ENCODE results near the gene SLC5A10.
"Not testable (repeated sequence)": the region's sequence is repeated elsewhere in the genome, so short reads cannot be mapped to it uniquely, and the experiment has no call there.

SLC5A10 gene

DNA sequence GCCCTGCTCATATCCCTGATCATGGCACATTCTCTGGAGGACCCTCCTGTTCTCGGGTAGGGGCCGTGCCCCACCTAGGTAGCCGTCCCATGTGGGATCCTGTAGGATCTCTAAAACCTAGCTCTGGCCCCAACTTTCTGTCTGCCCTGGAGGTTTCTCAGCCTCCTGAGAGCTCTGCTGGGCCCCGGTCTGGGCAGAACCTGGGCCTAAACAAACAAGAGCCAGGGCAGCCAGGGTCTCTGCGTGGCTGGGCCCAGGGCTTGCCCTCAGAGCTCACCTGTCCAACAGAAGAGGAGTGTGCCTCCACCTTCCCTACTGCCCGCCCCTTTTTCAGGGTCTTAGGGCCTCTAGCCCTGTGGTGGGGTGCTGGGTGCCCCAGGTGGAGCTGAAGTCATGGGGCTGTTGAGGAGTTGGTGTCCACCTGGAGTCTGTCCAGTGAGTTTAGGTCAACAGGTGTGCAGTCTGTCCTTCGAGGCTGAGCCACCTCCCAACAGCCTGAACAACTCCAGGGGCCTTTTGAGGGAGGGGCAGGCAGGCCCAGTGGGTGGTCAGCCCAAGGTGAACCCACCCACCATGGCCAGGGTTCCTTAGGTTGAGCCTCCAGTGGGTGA is 69.2 kb downstream of the SLC5A10 start:
- not testable (repeated sequence) for DNase-seq

DNA sequence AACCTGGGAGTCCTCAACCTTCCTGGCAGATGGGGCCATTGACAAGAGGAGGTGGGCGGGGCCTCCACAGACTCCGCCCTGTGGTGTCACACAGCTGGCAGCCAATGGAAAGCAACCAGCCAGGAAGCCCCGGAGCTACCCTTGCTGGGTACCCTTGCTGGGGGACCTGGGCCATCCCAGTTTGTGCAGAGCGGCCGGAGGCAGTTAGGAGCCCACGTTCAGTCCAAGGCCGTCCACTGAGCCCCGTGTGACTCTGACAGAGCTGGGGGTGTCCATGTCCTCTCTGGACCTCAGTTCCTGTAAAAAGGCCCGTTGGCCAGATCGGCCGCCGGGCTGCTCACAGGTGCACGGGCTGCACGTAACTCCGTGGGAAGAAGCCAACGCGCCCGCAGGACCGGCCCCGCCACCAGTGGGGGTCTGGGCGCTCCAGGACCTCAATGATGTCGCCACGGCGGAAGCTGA is 69.7 kb downstream of the SLC5A10 start:
- DNase-seq, result no peak

DNA sequence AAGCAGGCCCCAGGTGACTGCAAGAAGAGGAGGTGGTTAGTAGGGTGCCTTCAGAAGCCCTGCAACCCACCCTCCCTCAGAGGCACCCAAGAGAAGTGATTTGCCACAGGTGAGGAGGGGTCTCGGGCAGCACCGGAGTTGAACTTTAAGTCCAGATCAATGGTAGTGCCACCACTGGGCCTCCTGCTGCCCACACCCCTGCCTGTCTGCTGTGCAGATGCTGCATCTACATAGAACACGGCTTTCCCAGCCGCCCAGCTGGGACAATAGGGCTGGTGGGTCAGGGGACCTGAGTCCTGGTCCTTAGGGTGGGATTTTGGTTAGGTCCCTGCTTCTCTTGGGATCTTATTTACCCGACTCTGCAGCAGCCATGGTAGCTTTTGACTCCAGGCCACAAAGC is 70.2 kb downstream of the SLC5A10 start:
- no peak for DNase-seq

DNA sequence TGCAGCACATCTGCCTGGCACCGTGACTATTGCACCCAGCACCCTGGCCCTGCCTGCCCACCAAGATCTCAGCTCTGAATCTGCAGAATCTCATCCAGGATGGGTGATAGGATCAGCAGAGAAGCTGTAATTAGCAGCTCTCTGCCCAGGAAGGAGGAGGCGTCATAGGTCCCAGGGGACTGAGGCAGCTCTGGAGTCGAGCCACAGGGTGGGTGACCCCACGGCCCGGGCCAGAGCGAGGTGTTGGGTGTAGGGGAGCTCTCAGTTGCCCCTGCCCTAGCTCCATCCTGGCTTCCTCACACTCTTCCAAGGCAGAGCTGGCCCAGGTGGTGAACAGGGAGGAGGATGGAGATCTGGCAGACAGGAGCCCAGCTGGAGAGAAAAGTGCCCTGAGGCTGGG is 70.8 kb downstream of the SLC5A10 start:
- no peak for DNase-seq

DNA sequence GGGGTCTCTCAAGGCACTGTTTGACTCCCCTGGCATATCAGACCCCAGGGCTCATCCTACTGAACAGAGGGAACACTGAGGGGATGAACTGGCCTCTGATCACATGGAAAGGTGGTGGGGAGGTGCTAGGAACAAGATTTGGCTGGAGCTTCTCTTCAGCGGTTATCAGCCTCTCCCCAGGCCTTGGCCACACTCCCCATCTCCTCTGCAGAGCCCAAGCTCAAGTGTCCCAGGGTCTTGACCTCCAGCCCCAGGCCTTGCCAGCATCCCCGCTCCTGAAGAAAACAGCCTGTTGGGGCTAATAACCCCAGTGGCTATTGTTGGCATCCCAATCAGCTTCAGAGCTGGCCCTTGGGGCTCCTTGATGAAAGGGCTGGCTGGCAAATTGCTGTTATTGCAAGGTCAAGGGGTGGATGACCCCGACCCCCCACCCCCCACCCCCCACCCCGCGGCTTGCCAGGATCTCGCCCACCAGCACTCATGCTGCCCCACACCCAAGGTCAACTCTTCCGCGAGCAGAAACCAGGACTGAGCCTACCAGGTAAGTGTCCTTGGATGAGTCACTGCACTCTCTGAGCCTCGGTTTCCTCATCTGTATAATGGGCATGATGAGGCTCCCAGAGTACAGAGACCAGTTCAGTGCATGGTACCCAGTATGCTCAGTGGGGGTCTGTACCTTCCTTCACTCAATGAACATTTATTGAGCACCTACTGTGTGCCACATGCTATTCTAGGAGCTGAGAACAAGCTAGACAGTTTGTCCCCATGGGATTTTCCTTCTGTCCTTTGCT is 71.4 kb downstream of the SLC5A10 start:
- DNase-seq, result no peak

DNA sequence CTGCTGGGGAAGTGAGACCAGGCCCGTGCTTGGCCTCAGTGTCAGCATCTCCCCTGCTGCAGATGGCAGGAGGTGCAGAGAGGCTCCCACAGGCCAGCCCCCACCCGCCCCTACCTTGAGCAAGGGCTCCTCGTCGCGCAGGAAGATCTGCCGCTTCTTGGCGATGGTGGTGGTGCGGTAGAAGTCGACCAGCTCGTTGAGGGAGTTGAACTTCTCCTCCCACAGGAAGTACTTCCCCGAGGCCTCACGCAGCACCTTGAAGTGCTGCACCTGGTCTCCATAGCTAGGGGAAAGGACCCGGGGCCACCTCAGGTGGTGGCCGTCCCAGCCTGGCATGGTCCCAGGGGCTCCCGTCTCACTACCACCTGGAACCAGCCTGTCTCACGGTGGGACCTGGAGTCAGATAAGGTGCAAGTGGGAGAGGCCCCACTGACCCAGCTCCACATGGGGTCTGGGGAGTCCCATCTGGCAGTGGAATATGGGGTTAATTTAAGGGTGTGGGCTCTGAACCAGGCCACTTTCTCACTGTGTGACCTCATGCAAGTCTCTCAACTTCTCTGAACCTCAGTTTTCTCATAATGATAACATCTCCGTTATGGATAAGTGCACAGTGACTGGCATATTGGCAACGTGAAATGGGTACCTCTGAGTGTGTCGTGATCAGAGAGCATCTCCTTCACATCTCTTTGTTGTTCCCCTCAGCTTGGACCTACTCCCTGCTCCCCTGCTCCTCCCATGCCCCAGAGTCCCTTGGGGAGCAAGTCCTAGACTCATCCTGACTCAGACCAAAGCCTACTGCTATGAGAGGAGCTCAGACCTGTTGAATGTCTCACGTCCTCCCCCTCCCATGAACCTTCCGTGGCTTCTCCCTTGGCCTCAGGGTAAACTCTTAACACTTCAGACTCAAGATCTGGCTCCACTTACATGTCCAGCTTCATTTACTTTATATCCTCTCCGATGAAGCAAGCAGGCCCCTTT is 72.4 kb downstream of the SLC5A10 start:
- DNase-seq, result no peak

DNA sequence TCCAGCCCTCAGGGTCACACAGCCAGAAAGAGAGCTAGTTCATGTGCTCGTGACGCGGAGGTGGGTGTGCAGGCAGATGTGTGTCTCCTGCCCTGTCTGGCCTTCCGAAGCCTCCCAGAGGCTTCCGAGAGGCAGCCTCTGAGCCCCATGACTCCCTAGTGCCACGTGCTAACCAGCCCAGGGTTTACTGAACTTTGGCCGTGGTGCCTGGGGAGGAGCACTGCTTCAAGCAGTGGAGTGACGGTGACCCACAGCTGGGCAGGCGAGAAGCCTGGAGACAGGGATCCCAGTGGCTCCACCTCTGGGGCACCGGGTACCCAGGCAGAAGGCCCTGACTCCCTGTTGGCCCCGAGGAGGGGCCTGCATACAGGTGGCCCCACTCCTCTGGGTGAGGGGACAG is 76.7 kb downstream of the SLC5A10 start:
- DNase-seq, result not testable (repeated sequence)

DNA sequence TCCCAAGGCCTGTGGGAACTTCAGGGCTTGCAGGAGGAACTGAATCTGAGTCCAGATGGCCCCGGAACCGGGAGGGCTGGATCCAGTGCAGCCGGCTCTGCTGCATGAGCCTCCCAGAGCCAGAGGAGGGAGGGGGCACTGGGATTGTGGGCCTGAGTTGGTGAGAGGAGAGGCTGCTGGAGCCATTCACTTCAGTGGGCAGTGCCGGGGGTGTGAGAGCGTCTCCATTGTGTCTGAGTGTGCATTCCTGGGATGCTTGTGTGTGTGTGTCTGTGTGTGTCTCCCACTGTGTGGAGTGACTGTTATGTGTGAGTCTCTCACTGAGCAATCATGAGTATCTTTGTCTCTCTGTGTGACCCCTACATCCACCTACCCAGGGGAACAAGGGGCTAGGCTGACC is 77.8 kb downstream of the SLC5A10 start:
- not testable (repeated sequence) for DNase-seq

DNA sequence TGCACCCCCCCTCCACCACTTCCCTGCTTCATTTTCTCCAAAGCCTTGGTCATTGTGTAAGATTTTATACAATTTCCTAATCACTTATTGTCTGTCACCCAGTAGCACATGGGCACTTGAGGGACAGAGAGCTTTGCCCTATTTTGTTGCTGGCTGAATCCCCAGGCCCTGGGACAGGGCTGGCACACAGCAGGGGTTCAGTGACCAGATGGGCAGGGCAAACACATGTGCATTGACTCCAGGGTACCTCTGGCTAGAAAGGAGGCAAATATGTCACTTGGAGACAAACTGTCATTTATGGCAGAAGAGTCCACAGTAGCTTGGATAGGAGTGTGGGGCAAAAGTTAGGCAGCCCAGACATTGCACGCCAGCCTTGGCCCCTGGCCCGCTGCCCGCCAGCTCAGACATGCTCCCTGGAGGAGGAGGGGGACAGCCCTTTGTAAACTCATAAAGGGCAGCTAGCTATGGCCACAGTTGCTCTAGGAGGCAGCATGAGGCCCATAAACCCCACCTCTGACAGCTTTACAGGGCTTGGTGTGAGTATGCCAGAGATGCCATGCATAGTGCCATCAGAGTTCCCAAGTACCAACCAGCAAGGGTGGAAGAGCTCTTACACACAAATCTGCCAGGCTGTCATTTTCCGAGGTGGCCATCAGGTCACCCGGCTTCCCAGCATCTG is 78.9 kb downstream of the SLC5A10 start:
- not testable (repeated sequence) for DNase-seq

DNA sequence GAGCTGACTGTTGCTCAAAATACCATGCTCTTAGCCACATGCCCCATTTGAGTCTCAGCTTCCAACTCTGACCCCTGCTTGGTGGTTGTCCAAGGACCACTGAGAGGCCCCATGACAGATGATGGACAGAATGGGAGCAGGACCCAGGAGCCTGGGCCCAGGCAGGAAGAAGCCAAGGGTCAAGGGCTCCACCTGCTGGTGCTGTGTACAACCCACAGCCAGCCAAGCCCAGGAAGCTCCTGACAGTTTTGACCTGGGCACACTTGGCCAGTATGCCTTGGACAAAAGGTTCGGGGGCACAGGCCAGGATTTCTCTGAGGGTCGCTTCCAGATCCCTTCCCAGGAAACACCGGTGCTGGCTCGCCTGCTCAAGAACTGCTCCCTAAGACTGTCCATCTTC is 79.8 kb downstream of the SLC5A10 start:
- DNase-seq, result not testable (repeated sequence)

DNA sequence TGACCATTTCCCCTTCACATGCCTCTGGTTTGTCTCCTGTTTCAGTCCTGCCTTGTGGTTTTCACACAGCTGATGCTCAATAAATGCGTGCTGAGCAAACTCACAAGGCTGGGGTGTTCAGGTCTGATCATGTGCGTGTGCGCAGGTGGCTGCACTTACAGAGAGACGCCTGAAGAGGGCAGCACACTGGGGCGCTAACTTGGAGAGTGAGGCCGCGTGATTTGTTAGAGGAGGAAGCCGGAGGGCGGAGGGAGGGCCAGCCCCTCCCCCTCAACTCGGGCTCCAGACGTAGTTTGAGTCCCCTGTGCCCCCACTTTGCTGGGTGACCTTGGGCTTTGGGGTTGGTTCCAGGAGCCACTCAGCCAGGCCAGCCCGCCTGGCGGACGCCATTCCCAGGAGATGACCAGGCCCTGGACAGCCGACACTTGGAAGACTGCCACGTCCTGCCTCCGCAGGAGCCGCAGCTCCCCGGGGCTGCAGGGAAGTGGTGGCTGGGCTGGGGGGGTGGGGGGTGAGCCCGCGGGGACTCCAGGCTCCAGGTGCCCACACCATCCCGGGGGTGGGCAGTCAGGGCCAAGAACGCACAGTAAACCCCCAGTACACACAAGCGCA is 80.5 kb downstream of the SLC5A10 start:
- not testable (repeated sequence) for DNase-seq

DNA sequence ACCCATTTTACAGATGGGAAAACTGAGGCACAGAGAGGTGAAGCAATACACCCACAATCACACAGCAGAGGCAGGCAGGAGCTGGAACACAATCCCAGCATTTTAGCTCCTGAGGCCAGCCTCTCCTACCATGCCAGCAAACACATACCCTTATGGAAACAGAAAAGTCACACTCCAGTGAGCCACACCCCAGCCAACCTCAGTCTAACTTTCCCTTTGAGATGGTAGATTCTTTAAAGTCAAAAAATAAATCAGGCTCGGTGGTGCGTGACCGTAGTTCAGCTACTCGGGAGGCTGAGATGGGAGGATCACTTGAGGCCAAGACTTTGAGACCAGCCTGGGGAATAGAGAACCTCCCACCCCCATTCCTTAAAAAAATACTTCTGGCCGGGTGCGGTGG is 84.2 kb downstream of the SLC5A10 start:
- not testable (repeated sequence) for DNase-seq

DNA sequence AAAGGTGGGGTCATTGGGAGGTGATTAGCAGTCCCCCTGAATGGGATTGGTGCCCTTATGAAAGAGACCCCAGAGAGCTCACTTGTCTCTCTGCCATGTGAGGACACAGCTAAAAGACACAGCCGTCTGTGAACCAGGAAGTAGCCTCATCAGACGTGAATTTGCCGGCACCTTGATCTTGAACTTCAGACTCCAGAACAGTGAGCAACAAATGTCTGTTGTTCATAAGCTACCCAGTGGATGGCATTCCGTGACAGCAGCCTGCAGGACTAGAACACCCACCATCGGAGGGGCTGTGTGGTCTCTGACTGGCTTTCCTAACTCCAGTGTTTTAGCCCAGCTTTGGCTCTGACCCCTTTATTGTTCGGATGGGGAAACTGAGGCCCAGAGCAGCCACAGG is 85.6 kb downstream of the SLC5A10 start:
- not testable (repeated sequence) for DNase-seq

DNA sequence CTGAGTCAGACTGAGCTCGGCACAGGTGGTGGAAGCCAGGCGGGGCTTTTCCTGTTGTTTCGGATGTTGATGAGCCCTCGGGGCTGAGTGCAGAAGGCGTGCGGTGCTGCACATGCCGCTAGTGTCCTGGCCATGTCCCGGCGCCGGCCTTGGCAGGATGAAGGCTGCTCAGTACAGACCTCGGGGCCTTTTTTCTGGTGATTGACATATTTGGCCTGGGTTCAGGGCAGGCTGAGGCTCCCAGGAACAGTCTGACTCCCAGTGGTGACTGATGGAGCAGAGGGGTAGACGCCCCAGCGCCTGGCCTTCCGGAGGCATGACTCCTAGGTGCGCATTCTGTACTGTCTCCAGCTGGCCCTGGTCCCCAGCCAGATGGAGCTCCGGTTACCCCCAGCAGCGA is 86.0 kb downstream of the SLC5A10 start:
- DNase-seq, result not testable (repeated sequence)

DNA sequence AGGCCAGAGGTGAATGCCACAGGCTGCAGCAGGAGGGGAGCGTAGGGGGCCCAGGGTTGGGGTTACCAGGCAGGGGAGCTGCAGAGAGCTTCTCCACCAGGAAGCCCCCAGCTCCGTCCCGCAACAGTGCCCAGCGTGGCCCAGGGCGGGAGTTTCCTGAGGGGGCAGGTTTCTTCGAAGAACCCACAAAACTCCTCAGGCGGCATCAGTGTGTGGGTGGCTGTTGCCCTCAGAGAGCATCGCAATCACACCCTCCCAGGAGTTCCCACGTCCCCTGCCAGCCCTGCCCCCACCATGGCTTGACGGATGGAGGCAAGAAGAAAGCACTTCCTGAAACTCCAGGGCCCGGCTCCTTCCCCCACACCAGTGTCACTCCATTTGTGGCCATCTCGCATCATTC is 86.8 kb downstream of the SLC5A10 start:
- DNase-seq, result not testable (repeated sequence)

DNA sequence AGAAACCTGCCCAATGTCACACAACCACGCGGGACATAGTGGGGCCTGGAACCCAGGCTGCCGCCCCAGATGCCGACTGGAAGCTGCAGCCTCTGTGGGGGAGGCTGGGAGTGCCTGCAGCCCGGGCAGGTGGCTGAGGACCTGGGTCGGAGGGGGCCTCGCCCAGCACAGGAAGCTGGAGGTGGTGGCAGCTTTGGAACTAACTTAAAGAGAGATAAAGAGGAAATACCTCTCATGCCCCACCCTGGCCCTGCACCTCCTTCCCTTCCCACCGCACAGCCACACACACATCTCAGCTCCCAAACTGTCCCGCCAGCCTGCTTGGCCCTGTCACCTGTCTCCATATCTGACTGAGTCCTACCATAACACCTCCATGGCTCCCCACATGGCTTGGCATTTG is 88.4 kb downstream of the SLC5A10 start:
- DNase-seq, result not testable (repeated sequence)

DNA sequence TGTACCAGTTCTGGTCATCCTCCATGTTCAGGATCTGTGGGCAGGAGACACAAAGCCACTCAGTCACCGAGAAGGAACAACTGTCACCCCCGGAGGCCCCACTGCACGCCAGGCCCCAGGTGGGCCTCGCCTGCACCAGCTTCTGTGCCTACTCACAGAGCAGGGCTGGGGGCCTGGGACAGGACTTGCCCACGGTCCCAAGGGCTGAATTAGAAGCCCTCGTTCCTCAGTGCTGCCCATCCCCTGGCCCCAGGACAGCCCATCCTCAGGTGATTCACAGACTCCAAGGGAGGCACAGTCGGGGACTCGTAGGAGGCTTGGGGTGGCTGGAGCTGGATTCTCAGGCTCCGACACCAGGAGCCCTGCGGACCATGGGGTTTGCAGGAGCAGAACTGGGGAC is 89.9 kb downstream of the SLC5A10 start:
- not testable (repeated sequence) for DNase-seq

DNA sequence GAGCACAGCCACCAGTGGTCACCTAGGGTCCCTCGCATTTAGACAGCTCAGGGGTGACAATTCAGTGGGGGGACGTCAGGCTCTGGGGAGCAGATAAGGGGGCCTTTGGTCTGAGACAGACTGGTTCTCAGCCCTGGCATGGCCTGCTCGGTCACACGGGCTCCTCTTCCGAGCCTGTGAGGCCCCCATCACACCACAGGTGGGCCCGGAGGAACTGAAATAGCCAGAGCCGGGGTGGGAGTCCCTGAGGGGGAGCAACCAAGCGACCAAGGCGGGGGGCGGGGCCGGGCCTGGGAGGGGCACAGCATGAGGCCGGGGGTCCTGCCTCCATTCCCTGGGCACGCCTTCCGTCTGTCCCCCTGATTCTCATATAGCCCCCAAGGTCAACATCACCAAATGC is 90.4 kb downstream of the SLC5A10 start:
- DNase-seq, result not testable (repeated sequence)

DNA sequence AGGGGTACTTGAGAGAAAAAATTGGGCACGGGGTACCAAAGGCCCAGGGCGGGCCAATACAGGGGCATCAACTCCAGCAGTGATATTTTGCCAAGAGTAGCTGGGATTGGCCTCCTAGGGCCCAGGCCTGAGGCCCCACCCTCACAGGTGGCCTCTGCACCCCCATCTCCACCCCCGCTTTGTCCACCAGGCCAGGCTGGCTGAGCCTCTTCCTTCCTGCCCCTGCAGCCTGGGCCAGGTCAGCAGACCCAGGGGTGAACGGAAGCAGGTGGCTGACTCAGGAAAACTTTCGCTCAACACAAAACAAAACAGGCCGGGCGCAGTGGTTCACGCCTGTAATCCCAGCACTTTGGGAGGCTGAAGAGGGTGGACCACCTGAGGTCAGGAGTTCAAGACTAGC is 91.1 kb downstream of the SLC5A10 start:
- DNase-seq, result not testable (repeated sequence)

DNA sequence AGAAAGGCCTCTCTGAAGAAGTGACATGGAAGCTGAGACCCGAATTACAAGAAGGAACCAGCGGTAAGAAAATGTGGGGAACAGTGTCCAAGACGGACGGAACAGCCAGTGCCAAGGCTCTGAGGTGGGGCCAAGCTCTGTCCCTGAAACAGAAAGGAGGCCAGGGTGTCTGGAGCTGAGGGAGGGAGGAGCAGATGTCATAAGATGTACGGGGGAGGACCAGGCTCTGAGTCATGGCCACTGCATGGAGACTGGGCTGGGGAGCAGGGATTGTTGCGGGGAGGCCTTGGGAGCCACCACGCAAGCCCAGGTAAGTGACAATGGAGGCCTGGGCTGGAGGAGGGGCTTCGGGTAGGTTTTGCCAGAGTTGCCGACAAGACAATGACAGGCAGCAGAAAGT is 92.7 kb downstream of the SLC5A10 start:
- not testable (repeated sequence) for DNase-seq

DNA sequence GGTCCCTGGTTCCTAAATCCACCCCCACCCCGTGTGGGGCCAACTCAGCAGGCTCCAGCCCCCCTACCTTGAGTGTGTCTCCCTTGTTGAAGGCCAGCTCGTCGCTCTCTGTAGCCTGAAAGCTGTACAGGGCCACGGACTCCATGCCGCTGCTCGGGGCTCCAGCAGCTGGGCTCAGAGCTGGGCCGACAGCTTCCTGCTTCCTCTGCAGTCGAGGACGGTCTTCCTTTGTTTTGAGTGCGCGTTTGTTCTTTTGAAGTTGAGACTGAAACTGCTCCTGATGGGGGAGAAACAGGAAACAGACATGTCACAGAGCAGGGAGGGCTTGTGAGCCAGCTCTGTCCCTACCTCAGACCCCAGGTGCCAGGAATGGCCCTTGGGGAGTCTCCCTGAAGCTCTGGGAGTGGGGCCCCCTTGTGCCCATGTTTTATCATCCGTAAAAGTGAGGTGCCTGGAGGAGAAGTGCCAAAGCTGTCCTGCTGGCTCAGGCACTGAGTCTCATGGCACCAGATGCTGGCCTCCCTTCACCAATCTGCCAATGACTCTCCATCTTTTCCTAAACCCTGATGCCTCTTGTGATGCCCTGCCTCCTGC is 94.9 kb downstream of the SLC5A10 start, which contains the start of gene GRAP:
TSS of gene GRAP (minus strand) at position 176 of the 594 bp plus-strand sequence. CDS start at position 145, 31 bp downstream.
- not testable (repeated sequence) for DNase-seq
